CD4-positive, alpha-beta T cell treated with Interleukin-4 for 1 hour (primary cell): ENCODE results near the gene TRPM4.
"Not testable (repeated sequence)": the region's sequence is repeated elsewhere in the genome, so short reads cannot be mapped to it uniquely, and the experiment has no call there.

Experiments used
- DNase-seq, 2 donors: peaks; one replicate each; pipeline ENCODE4 v3.0.0-alpha.2; 2020 to 2022

The TRPM4 gene

GRCh38 chr19:49193822-49194394 lies 36.3 kb downstream of the TRPM4 start:
- DNase-seq: no peak

- DNase-seq: no peak
These were observed 36.8 kb downstream of the TRPM4 start for GRCh38 chr19:49194408-49194807.

- DNase-seq: no peak
These were observed 39.1 kb downstream of the TRPM4 start for GRCh38 chr19:49196527-49197240.

- DNase-seq: no peak
These were observed 42.8 kb downstream of the TRPM4 start for GRCh38 chr19:49200238-49200862.

GRCh38 chr19:49201042-49201441 lies 43.5 kb downstream of the TRPM4 start:
- DNase-seq: no peak

- peak; percentile 5 to 33 for DNase-seq
These were observed 47.5 kb downstream of the TRPM4 start for GRCh38 chr19:49205114-49205513.

- not testable (repeated sequence) for DNase-seq
These were observed 51.9 kb downstream of the TRPM4 start for GRCh38 chr19:49209502-49209901.

- peak; percentile 48 to 51 for DNase-seq
These were observed 52.7 kb downstream of the TRPM4 start for GRCh38 chr19:49210108-49210900.

- no peak for DNase-seq
These were observed 53.4 kb downstream of the TRPM4 start for GRCh38 chr19:49210901-49211451.

GRCh38 chr19:49212016-49212701 lies 54.6 kb downstream of the TRPM4 start:
- DNase-seq: peak in 1 of 2 donors; percentile 26

- DNase-seq: no peak
These were observed 56.2 kb downstream of the TRPM4 start for GRCh38 chr19:49213791-49214190.

GRCh38 chr19:49214701-49215100 lies 57.1 kb downstream of the TRPM4 start:
- no peak for DNase-seq

- DNase-seq: no peak
These were observed 58.5 kb downstream of the TRPM4 start for GRCh38 chr19:49216071-49216470.

GRCh38 chr19:49217382-49217781 lies 59.8 kb downstream of the TRPM4 start:
- no peak for DNase-seq

- no peak for DNase-seq
These were observed 64.4 kb downstream of the TRPM4 start for GRCh38 chr19:49222011-49222410.

- DNase-seq: no peak
These were observed 64.9 kb downstream of the TRPM4 start for GRCh38 chr19:49222528-49222927.

GRCh38 chr19:49223472-49223871 lies 65.9 kb downstream of the TRPM4 start:
- no peak for DNase-seq

- not testable (repeated sequence) for DNase-seq
These were observed 66.8 kb downstream of the TRPM4 start for GRCh38 chr19:49224441-49224840.

- DNase-seq: peak in 1 of 2 donors; percentile 35
These were observed 67.3 kb downstream of the TRPM4 start for GRCh38 chr19:49224879-49225278.

- no peak for DNase-seq
These were observed 71.8 kb downstream of the TRPM4 start for GRCh38 chr19:49229416-49229815.

- peak in 1 of 2 donors; percentile 32 for DNase-seq
These were observed 73.8 kb downstream of the TRPM4 start for GRCh38 chr19:49231389-49231788.

- DNase-seq: peak in 1 of 2 donors; percentile 10
These were observed 74.2 kb downstream of the TRPM4 start for GRCh38 chr19:49231804-49232203.
